ENCODE data around the gene FAM221B. TPM values are rescaled to one million over a fixed set of nuclear protein-coding genes. Genes with fewer than 3 reads are reported as not detected.

Gene FAM221B
- total RNA-seq, 4 donors from 2014 or later: not detected

- 93% methylated on average over 5 of the region's 5 CpGs for WGBS
- H3K4me3 ChIP-seq: no peak overlapping the region
- TF ChIP-seq POLR2AphosphoS5 (IDR thresholded peaks at IDR 0.05): no peak
- TF ChIP-seq CTCF (IDR thresholded peaks at IDR 0.05): no peak
- TF ChIP-seq EP300 (IDR thresholded peaks at IDR 0.05): no peak
- no peak for TF ChIP-seq POLR2A (IDR thresholded peaks at IDR 0.05)
- DNase-seq (ENCODE audit: low spot score in 2 of 2): no peak
- H3K4me1 ChIP-seq: peaks cover 3% of the 10 kb centered on the region
- no peak overlapping the region for H3K27ac ChIP-seq
- H3K9me3 ChIP-seq: no peaks in the 10 kb centered on the region
- peaks cover 8% of the 10 kb centered on the region for H3K27me3 ChIP-seq
- H3K36me3 ChIP-seq: peaks cover 6% of the 10 kb centered on the region
Observed at GRCh38 chr9:35856882-35857281, 28.4 kb upstream of the FAM221B start.

GRCh38 chr9:35856206-35856605, 27.7 kb upstream of the FAM221B start:
- TF ChIP-seq POLR2AphosphoS5 (IDR thresholded peaks at IDR 0.05): no peak
- no peak for TF ChIP-seq POLR2A (IDR thresholded peaks at IDR 0.05)
- no peak for TF ChIP-seq EP300 (IDR thresholded peaks at IDR 0.05)
- no peak for TF ChIP-seq CTCF (IDR thresholded peaks at IDR 0.05)
- WGBS: 77% methylated on average over 3 of the region's 3 CpGs
- H3K27me3 ChIP-seq: peaks cover 2% of the 10 kb centered on the region
- no peak for DNase-seq (ENCODE audit: low spot score in 2 of 2)
- H3K27ac ChIP-seq: no peak overlapping the region
- H3K36me3 ChIP-seq: peaks cover 6% of the 10 kb centered on the region
- no peak overlapping the region for H3K4me3 ChIP-seq
- H3K4me1 ChIP-seq: peaks cover 3% of the 10 kb centered on the region
- H3K9me3 ChIP-seq: no peaks in the 10 kb centered on the region

GRCh38 chr9:35854091-35854762, 25.7 kb upstream of the FAM221B start:
- TF ChIP-seq CTCF (IDR thresholded peaks at IDR 0.05): no peak
- TF ChIP-seq EP300 (IDR thresholded peaks at IDR 0.05): no peak
- no peak for TF ChIP-seq POLR2AphosphoS5 (IDR thresholded peaks at IDR 0.05)
- no peak for TF ChIP-seq POLR2A (IDR thresholded peaks at IDR 0.05)
- no peak for DNase-seq (ENCODE audit: low spot score in 2 of 2)

GRCh38 chr9:35852876-35853865, 24.6 kb upstream of the FAM221B start:
- Histone ChIP-seq H3K27me3 (no peaks in the 10 kb centered on the region), H3K36me3 (peaks cover 6% of the 10 kb centered on the region), H3K9me3 (no peaks in the 10 kb centered on the region), H3K4me3 (no peak overlapping the region), H3K27ac (no peak overlapping the region), H3K4me1 (no peaks in the 10 kb centered on the region)
- TF ChIP-seq EP300 (IDR thresholded peaks at IDR 0.05) (no peak), POLR2AphosphoS5 (IDR thresholded peaks at IDR 0.05) (no peak), CTCF (IDR thresholded peaks at IDR 0.05) (no peak), POLR2A (IDR thresholded peaks at IDR 0.05) (no peak)
- 92% methylated on average over 21 of the region's 25 CpGs for WGBS
- no peak for DNase-seq (ENCODE audit: low spot score in 2 of 2)

More at GRCh38 chr9:35854091-35854762, 25.7 kb upstream of the FAM221B start:
- H3K4me1 ChIP-seq: peaks cover under 1% of the 10 kb centered on the region
- no peak overlapping the region for H3K4me3 ChIP-seq
- WGBS: 88% methylated on average over 7 of the region's 7 CpGs
- H3K27me3 ChIP-seq: no peaks in the 10 kb centered on the region
- no peak overlapping the region for H3K27ac ChIP-seq
- H3K36me3 ChIP-seq: peaks cover 6% of the 10 kb centered on the region
- no peaks in the 10 kb centered on the region for H3K9me3 ChIP-seq
